ENCODE data around the gene CCND1. TPM values are rescaled to one million over a fixed set of nuclear protein-coding genes. Genes with fewer than 3 reads are reported as not detected.

The CCND1 gene
- total and polyA plus RNA-seq, 2 of the 8 experiments (the other 6 are each of a cell fraction or from before 2014, with no cell fraction given), result 64.5 to 170 TPM

GRCh38 chr11:69618237-69618636 lies 22.7 kb upstream of the CCND1 start:
- Histone ChIP-seq H4K8ac (ENCODE audit: extremely low read depth, insufficient read depth, low read length) (no peak overlapping the region), H3K27ac (ENCODE audit: low read depth, low read length) (no peak overlapping the region)

More at GRCh38 chr11:69618237-69618636, 22.7 kb upstream of the CCND1 start:
- Histone ChIP-seq H2BK120ac (replicated peaks; ENCODE audit: low read depth, low read length) (no peak overlapping the region), H3K56ac (replicated peaks; ENCODE audit: insufficient read length, low read depth, low read length) (no peak overlapping the region), H3K9me3 (ENCODE audit: insufficient read depth in 2 of 2, low read depth in 1 of 2, low read length in 1 of 2) (no peaks in the 10 kb centered on the region), H2BK5ac (ENCODE audit: low read depth, low read length) (no peak overlapping the region), H4K20me1 (replicated peaks in 1 of 2; ENCODE audit: control insufficient read depth in 1 of 2, insufficient read depth in 2 of 2, low read length in 2 of 2) (no peaks in the 10 kb centered on the region), H2BK15ac (ENCODE audit: low read length) (no peak overlapping the region), H3K18ac (ENCODE audit: extremely low read depth, low read length) (no peak overlapping the region), H3K79me1 (ENCODE audit: low read depth, low read length) (no peaks in the 10 kb centered on the region), H2AFZ (ENCODE audit: low read length) (no peak overlapping the region), H3K79me2 (ENCODE audit: control insufficient read depth in 1 of 2, insufficient read depth in 2 of 2, low read length in 2 of 2) (no peaks in the 10 kb centered on the region), H3K23me2 (ENCODE audit: low read depth, low read length) (no peaks in the 10 kb centered on the region), H3K23ac (ENCODE audit: insufficient read length) (no peak overlapping the region), H3K4me1 (replicated peaks in 1 of 4; ENCODE audit: control insufficient read depth in 3 of 4, insufficient read depth in 4 of 4, low read length in 3 of 4) (peaks cover 0 to 10% (median 2%) of the 10 kb centered on the region in 4 experiments; a peak in 3 of 7 replicates), H3K36me3 (ENCODE audit: control insufficient read depth in 2 of 4, insufficient read depth in 4 of 4, low read length in 3 of 4) (no peaks in the 10 kb centered on the region), H3K4me2 (ENCODE audit: insufficient read depth in 1 of 2, low read depth in 2 of 2, low read length in 2 of 2) (no peak overlapping the region), H2AK5ac (ENCODE audit: low read depth, low read length) (no peak overlapping the region), H3K4ac (replicated peaks; ENCODE audit: insufficient read length, low read depth, low read length) (no peak overlapping the region), H2BK12ac (ENCODE audit: low read depth, low read length) (no peak overlapping the region), H2BK20ac (ENCODE audit: low read length) (no peak overlapping the region), H4K91ac (replicated peaks; ENCODE audit: insufficient read length, low read length) (no peak overlapping the region), H3K27me3 (replicated peaks in 1 of 4; ENCODE audit: control insufficient read depth in 3 of 4, extremely low read depth in 1 of 4, insufficient read depth in 3 of 4, low read length in 3 of 4) (no peaks in the 10 kb centered on the region), H3K4me3 (ENCODE audit: extremely low read depth in 1 of 4, insufficient read depth in 2 of 4, low read depth in 3 of 4, low read length in 4 of 4) (no peak overlapping the region), H3K9ac (replicated peaks in 1 of 4; ENCODE audit: extremely low read depth in 1 of 4, low read depth in 3 of 4, low read length in 3 of 4) (no peak overlapping the region), H4K5ac (ENCODE audit: insufficient read length, low read depth, low read length) (no peak overlapping the region), H3K14ac (ENCODE audit: insufficient read length) (no peak overlapping the region)
- POLR2A ChIA-PET (ENCODE audit: partially characterized antibody), result interaction anchor here (2.2 kb wide), 1 partner anchor 20 kb away, joined by 11 read pairs; no protein-coding TSS in a partner anchor
- CTCF ChIA-PET (ENCODE audit: partially characterized antibody), result interaction anchor here (0.8 to 1.9 kb wide), 3 partner anchors 10 to 662 kb away, joined by 4 to 7 read pairs (median 4); no protein-coding TSS in a partner anchor
- TF ChIP-seq JUN (IDR thresholded peaks at IDR 0.05; ENCODE audit: low read depth, low read length), result no peak
- TF ChIP-seq ATF3 (IDR thresholded peaks at IDR 0.05; ENCODE audit: insufficient read depth, low read depth, low read length), result no peak
- TF ChIP-seq TAF7 (optimal IDR thresholded peaks at IDR 0.05; ENCODE audit: borderline replicate concordance, low read depth, low read length), result no peak
- TF ChIP-seq RNF2 (IDR thresholded peaks at IDR 0.05; ENCODE audit: borderline replicate concordance, low read depth, low read length, missing control alignments, poor library complexity, severe bottlenecking), result no peak
- TF ChIP-seq RFX5 (IDR thresholded peaks at IDR 0.05; ENCODE audit: borderline replicate concordance, low read depth, low read length), result no peak
- no peak for TF ChIP-seq GTF2F1 (IDR thresholded peaks at IDR 0.05; ENCODE audit: borderline replicate concordance, low read depth, low read length)
- DNase-seq (ENCODE audit: low read depth in 1 of 2, low spot score in 2 of 2) (no peak), FAIRE-seq (no peak)
- 94% methylated on average over 8 of the region's 8 CpGs; no CpG with 5 or more reads in 1 of the 2 experiments for WGBS, 2 experiments (ENCODE audit: extremely low coverage in 1 of 2, insufficient coverage in 1 of 2, insufficient read length in 1 of 2, insufficient replicate concordance in 2 of 2, low coverage in 1 of 2, low lambda C conversion rate in 2 of 2, missing lambda C conversion rate in 1 of 2)

All from H1 (cell line).